Activated CD4-positive, alpha-beta T cell treated with anti-CD3 and anti-CD28 coated beads, Interleukin-2, amount 50 U/mL, for 4 hours (primary cell): ENCODE measurements around the gene NR4A1.
A peak's percentile ranks its signal among the peaks of the same experiment; 100 is the strongest.

Experiments
- DNase-seq, 2 experiments: peaks; one replicate each; pipeline ENCODE4 v3.0.0-alpha.2; 2020

The NR4A1 gene

DNA sequence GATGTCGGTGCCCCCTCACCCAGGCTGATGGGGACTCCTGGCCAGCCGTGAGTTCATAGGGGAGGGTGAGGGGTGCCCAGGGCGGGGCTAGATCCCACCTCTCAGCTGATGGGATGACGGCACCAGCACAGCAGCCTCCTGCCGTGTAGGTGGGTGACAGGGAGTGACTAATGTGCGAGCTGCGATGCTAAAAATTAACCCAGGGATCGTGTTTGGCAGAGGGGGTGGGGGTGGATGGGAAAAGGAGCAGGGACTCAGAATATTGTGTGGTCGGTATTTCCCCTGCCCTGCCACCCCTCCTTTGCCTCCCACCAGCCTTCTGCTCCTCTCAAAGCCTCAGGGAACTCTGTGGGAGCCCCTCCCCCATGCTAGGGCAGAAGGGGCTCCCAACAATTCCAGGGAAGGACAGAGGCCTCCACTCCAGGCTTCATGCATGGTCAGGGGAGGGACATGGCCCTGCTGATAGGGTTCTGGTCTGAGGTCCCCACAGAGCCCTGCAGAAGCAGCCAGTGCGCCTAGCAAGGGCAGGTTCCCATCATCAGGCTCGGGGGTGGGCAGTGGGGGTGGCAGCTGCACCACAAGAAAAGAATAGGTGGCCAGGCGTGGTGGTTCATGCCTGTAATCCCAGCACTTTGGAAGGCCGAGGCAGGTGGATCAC, 32.0 kb upstream of the NR4A1 start:
- no peak for DNase-seq

DNA sequence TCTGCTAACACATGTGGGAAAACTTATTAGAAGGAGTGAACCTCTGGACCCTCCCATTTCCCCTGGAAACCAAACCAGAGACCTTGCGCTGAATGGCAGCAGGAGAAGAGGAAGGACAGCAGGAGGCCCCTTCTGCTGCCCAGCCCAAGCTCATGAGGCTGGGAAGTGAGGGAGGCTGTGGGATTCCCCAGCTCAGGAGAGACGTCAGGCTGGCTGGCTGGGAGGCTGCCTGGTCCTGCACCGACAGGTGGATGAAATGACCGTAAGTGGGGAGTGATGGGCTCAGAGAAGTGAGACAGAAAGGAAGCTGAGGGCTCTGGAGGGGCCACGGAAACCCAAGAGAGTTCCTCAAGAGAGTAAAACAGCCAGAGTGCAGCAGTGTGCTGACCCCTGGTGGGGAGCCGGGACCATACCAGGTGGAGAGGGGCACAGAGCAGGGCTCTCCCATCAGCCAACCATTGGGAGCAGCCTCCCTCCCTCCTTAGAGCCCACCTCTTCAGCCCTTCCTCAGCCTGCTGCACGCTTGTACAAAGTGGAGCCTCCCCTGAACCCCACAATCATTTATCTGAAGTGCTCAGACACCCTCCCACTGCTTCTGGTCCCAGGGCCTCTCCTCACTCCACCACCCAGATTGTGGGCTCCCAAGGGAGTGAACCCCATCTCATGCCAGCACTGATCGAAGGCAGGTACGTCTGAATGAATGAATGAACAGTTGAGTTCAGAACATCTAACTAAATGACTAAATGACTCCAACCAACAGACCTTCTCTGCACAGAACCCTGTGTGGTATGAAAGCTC, 30.5 kb upstream of the NR4A1 start:
- DNase-seq: peak; percentile 60 to 65

DNA sequence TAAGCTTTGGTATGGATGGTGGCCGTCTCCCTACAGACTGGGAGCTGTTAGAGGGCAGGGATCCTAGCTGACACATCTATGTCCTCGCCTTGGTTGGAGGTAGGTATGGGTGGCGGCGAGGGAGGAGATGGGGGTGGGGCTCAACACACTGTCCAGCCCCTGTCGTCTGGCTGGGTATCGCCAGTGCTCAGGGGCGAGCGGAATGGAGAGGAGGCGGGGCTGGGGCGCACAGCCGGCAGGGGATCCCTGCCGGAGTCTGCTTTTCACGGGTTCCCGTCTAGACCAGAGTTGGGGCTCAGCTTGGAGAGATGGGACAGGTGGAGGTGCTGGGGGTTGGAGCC, 28.4 kb upstream of the NR4A1 start:
- no peak for DNase-seq

DNA sequence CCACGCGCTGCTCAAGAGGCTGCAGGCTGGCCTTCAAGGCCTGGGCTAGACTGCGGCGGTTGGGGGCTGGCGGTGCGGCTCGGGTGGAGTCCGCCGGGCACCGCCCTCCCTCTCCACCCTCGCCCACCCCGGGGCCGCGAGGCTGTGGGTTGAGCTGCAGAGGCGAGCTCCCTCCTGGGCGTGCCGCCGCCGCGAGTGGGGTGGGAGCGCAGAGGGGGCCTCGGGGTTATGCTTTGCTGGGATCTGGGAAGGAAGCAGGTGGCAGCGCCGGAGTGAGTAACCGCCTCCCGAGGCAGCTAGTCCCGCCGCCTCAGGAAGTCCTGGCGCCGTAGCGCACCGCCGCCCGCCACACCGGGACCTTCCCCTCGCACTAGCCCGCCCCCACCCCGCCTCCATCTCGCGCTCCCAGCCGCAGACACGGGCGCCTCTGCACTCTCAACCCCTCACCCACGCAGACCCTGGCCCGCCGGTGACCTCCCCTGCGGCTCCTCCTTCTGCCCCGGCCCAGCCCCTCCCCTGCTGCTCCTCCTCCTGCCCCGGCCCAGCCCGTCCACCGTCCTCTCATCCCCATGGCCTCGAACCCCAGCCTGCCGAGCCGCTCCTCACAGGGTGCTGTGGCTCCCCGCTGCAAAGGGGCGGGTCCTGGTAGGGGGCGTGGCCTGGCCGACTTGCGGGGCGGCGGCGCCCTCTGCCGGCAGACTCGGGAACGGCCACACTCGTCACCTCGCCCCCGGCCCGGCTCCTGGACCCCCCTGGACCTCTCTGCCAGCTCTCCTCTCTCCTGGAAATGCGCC, 27.9 kb upstream of the NR4A1 start:
- DNase-seq: peak; percentile 88 to 89

DNA sequence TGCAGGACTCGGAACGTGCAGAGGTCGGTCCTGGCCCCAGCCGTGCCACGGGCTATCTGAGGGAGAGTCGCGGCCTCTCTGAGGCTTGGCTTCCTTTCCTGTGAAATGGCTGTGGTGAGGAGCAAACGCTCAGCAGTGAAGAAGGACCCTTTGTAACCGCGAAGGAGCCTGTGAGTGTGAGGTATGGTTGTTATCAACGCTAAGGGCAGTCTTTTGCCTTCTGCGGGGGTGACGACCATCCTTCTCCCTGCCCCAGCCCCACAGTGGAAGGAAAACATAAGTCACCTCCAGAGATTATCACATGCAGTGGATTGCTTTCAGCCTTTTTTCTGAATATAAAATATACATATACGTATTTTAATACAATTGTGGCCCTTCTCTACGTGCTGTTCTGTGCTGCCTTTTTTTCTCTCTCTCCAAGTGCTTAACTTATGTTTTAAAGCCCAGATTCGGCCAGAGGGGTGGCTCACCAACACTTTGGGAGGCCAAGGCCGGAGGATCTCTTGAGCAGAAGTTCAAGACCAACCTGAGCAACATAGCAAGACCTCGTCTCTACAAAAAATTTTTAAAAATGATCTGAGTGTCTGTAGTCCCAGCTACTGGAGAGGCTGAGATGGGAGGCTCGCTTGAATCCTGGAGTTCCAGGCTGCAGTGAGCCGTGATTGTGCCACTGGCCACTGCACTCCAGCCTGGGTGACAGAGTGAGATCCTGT, 27.1 kb upstream of the NR4A1 start:
- DNase-seq: no peak

DNA sequence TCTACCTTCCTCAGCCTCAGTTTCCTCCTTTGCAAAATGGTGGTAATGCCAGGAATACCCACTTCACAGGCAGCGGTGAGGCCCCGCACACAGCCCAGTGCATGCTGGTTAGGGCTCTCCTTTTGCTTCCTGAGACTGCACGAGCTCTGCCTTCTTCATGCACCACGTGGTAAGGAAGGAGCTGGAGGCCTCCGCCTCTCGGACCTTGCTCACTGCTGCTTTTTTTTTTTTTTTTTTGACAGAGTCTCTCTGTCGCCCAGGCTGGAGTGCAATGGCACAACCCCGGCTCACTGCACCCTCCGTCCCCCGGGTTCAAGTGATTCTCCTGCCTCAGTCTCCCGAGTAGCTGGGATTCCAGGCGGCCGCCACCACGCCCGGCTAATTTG, 26.4 kb upstream of the NR4A1 start:
- DNase-seq: peak; percentile 17 to 38

DNA sequence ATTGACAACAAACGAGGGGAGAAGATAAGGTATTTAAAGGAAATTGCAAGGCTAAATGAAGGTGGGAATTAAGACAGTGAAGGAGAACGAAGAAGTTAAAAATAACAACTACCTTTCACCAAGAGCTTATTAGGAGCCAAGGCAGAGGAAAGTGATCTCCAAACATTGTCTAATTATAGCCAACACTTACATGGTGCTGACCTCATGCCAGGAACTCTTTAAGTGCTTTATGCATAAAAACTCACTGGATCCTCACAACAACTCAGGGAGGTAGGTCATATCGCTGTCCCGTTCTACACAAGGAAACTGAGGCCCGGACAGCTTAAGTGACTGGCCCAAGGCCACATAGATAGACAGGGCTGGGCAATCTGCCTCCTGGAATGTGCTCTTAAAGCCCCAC, 25.0 kb upstream of the NR4A1 start:
- no peak for DNase-seq

DNA sequence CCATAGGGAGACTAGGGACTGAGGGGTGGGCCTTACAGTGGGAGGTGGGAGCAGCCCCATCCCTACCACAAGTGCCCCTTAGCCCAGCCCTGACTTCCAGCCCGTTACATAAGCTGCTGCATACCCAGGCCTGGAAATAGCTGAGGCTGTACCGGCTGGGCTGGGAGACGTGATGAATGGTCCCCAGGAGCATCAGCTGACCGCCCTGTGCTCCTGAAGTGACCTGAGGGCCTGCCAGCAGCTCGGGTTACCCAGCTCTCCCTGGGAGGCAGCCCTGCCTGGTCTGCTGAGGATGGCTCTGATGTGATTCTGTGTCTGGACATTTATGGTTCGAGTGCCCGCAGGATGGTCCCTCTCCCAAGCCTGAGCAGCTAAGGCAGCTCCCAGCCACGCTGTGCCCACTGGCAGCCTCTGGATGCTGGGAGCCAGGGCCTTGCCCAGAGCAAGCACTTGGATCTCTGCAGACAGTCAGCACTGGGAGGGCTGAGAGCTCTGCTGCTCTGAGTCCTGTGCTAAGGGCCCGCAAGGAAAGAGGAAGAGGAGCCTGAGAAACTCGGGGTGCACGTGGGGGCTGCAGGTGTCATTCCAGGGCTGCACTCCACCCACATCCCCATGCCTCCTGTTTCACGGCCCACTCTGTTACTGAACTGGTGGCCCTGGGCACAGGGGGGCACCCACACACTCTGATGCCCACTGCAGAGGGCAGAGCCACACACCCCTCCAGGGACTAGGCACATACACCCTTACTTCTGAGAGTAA, 24.0 kb upstream of the NR4A1 start:
- DNase-seq: no peak

DNA sequence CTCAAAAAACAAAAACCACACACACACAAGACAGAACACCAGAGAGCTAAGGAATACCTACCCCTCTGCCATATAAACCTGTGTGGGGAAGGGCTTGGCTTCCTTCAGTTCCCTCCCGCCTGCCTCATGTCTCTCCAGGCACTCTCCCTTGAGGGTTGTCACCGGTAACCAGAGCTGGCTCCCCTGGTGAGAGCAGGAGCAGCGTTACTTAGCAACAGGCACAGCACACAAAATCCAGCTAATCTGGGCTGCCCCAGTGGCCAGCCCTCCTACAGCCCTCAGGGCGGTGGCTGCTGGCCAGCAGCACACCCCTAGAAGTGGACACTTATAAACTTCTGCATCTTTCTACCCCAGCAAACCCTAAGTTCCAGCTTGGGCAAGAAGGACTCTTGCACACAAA, 21.6 kb upstream of the NR4A1 start:
- no peak for DNase-seq

DNA sequence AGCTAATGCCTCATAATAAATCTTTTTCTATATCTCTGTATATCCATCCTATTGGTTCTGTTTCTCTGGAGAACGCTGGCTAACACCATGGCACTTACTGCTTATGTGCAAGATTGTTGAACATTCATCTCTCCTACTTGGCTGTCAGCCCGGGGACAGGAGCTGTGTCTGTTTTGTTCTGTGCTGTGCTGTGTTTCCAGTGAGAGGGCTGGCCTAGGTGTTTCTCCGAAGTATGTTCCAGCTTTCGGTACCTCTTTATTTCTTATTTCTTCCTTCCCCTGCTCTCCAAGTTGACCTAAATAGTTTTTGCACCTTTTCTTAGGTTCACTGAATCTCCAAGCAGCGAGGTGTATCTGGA, 18.8 kb upstream of the NR4A1 start:
- no peak for DNase-seq

DNA sequence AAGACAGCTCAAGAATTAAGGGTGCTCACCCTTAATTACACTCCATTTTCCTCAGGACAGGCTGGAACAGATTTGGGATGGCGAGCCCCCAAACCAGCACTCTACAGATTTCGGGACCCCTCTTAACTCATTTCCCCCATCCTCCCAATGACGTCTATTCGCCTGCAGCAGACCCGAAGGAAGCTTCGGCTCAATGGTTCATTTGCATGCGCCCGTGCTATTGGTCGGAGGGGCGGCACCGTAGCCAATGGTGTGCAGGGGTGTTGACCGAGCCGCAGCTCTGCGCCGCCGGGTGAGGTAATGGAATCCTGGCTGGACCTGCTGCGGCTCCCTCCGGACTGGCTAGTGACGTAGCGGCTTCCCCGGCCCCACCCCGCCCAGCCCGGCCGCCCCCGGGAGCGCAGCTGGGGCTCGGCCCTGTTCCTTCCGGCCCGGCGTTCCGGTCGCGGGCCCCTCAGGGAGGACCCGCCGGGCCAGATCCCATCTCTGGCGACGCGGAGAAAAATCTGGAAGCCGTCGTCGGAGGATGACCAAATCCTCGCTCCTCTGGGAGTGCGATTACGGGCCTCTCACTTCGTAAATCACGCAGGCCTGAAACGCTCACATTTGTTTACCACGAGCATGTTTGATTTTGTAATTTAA, 18.3 kb upstream of the NR4A1 start:
- DNase-seq: peak; percentile 80 to 83

DNA sequence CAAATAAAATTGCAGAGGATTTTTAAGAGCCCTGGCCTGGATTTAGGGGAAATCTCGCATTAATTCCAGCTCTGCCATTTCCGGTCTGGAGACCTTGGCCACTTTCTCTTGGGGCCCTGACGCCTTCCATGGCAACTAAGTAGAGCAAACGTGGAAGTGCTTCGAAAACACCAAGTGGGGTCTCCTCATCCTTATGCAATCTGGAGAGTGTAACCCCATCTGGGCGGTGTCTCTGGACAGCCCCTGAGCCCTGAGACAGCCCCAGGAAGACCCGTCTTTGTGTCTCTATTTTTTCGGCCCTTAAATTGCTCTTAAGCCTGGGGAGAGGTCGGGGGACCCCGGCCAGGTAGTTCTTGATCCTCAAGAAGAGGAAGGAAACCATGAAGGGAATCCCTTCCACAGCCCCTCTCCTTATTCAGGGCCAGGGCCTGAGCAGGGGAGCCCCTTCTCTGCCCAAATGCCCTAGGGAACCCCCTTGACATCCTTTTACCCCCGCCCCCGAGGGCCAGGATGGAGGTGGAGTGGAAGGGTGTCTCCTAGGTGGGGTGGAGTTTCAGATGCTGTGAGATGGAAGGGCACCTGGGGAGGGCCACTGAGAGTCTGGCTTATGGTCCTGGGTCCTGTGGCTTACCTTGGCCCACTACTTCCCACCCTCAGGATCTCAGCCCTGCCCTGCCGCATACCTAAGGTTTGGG, 17.6 kb upstream of the NR4A1 start:
- DNase-seq: no peak

DNA sequence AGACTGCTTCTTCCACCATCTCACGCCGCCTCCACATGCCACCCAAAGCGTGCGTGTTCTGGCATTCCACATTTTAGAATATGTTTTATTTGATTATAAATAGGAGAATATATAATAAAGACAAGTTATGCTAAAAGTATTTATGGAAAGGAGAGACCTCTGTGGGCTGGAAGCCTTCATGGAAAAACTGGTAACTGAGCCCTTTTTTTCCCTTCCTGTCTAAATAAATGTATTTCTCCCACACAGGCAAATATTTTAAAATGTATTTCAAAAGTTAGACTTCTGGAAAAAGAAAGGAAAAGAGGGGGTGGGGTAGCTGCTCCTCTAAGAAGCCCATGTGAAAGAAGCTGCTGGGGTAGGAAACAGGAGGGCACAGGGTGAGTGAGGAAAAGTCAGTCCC, 16.1 kb upstream of the NR4A1 start:
- no peak for DNase-seq

DNA sequence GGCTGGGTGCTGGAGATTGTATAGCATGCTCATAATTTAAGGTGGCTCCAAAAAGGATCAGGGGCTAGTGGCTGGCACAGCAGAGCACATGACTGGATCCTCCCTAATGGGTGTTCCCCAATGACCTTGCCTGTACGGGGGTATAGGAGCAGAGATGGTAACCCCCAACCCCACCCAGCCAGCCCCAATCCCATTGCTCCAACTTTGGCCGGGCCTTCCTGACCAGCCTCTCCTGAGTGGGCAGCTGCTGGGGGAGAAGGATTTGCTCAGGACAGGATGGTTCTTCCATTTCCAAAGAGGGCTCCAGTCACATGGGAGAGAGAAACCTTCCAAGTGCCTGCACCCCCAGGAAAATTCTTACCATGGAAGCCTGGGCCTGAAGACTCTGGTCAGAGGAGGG, 15.3 kb upstream of the NR4A1 start:
- no peak for DNase-seq

DNA sequence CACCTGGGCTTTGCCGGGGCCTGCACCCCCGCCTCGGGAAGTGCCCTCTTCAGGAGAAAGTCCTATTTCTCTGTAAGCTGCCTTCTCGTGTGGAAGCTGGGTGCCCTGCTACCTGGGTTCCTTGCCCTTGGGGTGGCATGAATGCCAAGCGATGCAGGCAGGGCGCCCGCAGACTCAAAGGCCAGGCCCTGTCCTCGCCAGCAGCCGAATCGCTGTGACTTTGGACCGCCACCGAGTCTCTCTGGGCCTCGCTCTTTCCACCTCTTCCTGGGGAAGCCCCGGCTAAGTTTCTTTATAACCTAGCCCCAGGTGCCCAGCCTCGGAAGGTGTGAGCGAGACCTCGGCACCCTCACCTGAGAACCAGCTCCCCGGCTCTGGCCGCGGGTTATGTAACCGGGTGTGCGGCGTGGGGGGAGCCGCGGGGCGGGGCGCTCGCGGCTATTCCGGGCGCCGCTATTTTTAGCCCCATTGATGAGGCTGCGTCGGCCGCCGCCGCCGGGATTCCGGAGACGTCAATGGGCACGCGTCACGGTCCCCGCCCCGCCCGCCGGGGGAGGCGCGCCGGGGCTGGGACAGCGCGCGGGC, 14.6 kb upstream of the NR4A1 start:
- DNase-seq: peak; percentile 81 to 84

DNA sequence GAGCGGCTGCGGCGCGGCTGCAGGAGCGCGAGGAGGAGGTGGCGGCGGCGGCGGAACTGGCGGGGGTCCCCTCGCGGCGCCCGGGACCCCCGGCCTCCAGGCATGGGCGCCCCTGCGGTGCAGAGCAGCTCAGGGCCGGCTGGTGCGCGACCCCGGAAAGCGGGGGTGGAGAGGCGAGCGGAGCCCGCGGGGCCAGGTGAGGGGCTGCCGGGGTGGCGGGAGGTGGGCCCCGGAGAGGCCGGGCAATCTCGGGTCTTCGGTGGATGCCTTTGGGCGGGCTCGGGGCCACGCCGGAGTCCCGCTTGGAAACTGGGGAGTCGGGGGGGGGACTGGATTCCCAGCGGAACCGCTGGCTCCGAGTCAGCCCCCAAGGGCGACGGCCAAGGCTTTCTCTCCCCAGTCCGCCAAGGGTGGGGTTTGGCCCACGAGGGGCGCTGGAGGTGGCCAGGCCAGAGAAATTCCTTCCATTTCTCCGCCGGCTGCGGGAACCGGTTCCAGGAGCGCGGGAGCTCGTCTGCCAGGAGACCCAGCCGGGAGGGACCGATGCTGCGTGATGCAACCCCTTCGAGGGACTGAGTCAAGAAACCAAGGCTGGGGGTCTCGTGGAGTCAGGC, 13.9 kb upstream of the NR4A1 start:
- DNase-seq: no peak

DNA sequence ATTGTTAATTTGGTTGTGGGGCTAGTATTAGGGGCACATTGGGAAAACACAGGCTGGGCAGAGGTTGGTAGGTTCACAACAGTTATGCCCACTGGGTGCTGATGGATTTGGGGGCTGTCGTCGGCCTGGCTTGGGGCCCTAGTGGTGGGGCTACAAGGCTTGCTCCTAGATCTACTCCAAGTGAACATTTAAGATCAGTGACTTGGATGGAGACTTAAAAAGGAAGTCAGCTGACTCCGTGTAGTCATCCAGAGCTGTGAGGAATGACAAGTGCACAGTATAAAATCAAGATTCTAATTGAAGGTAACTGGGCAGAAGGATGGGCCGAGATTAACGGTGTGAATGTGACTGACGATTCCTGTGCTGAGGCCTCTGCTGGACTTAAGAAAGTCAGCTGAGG, 12.8 kb upstream of the NR4A1 start:
- DNase-seq: no peak

DNA sequence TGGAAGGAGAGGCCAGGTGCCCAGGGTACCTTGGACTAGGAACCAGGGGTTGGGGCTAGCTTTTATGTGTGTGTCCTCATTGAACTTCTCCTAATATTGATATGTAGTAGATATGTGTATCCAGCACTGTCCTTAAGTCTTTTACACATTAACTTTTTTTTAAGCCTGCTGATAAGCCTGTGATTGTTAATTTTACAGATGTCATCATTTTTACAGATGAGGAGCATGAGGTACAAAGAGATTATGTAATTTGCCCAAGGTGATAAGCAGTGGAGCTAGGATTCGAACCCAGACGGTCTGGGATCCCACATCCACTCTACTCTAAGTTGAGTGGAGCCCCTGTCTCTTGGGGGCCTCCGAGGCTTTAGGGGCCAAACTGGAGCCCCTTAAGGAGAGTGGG, 10.2 kb upstream of the NR4A1 start:
- DNase-seq: no peak

DNA sequence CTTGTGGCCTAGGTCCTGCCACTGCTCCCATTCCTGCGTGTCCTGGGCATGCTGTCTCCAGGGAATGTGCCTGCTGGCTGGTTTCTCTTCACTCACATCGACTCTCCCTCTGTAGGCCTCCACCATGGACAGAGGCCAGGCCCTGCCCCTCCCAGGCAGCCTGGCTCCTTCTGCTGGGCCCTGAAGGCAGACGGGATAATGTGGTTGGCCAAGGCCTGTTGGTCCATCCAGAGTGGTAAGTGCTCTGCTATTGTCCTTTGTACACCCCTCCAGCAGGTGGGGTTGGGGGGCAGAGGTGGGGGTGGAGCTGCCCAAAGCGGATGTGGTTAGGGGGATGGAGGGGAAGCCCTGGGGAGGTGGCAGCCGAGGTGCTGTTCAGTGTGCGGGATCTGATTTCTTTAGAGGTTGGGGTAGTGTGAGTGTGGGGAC, 9.5 kb upstream of the NR4A1 start:
- no peak for DNase-seq

DNA sequence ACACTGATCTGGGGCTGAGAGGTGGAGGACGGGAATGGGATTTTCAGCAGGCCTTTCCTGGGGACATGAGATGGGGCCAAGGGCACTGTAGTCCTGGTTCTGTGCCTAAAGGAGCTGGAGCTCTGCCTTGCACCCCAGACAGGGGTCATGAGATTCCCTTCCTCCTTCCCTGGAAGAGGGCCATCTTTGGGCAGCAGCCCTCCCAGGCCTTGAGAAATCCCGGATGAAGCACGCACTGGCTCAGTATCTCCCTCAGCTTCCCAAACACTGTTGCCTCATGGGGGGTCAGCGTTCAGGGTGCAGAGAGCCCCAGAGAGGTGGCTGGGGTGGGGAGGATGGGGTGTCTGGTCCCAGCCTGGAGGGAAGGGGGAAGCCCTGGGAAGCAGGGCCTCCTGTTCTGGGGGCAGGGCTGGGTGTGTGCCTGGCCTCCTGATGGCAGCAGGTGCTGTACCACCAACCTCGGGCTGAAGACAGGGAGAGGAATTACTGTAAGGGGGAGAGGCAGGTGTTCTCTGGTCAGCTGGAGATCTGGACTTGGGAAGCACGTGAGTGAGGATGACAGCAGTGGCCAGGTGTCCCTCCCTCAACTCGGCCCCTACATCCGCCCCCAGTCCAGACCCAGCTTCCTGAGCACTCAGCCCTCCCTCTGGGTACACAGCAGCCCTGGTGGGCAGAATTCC, 8.4 kb upstream of the NR4A1 start:
- DNase-seq: no peak
